Mesenchymal stem cell (in vitro differentiated cells and primary cell): ENCODE measurements around the gene SLC24A3.

Experiments
- DNase-seq: peaks from one replicate; pipeline ENCODE4 v3.0.0-alpha.2; 2013
- H2AFZ ChIP-seq: one replicate; pipeline ENCODE4 v1.6.1; 2013; ENCODE audit warnings: low read depth, mild to moderate bottlenecking, control low read depth, inconsistent platforms, low read length, moderate library complexity
- H2AK5ac ChIP-seq: 2 replicates; pipeline ENCODE4 v1.6.1; 2013; ENCODE audit warnings: low read length, moderate library complexity, mild to moderate bottlenecking, inconsistent platforms; ENCODE audit not compliant: severe bottlenecking
- H2BK120ac ChIP-seq: one replicate; pipeline ENCODE4 v1.6.1; 2013; ENCODE audit warnings: low read depth, mild to moderate bottlenecking, inconsistent platforms, low read length, moderate library complexity
- H2BK12ac ChIP-seq, 2 experiments: one replicate each; pipeline ENCODE4 v1.6.1; 2013; ENCODE audit warnings: inconsistent platforms in 2 of 2, low read length in 2 of 2, mild to moderate bottlenecking in 2 of 2, moderate library complexity in 2 of 2, control low read depth in 1 of 2
- H2BK15ac ChIP-seq: one replicate; pipeline ENCODE4 v1.6.1; 2013; ENCODE audit warnings: mild to moderate bottlenecking, low read depth, inconsistent platforms; ENCODE audit not compliant: poor library complexity, severe bottlenecking
- H2BK5ac ChIP-seq: 2 replicates; pipeline ENCODE4 v1.6.1; 2013; ENCODE audit warnings: low read depth, mild to moderate bottlenecking, low read length, control low read depth, inconsistent platforms; ENCODE audit not compliant: poor library complexity, severe bottlenecking
- H3K14ac ChIP-seq, 2 experiments: one replicate each; pipeline ENCODE4 v1.6.1; 2013; ENCODE audit warnings: inconsistent platforms in 2 of 2, low read length in 2 of 2, control low read depth in 1 of 2, mild to moderate bottlenecking in 1 of 2, moderate library complexity in 1 of 2
- H3K18ac ChIP-seq, 2 experiments: one replicate each; pipeline ENCODE4 v1.6.1; 2013; ENCODE audit warnings: inconsistent platforms in 2 of 2, low read length in 2 of 2, control low read depth in 1 of 2, low read depth in 1 of 2, mild to moderate bottlenecking in 1 of 2
- H3K23ac ChIP-seq, 2 experiments: one replicate each; pipeline ENCODE4 v1.6.1; 2013; ENCODE audit warnings: inconsistent platforms in 2 of 2, low read length in 2 of 2, mild to moderate bottlenecking in 2 of 2, moderate library complexity in 2 of 2, control low read depth in 1 of 2
- H3K27ac ChIP-seq: 2 replicates; pipeline ENCODE4 v1.5.1; 2013; ENCODE audit warnings: mild to moderate bottlenecking, moderate library complexity, low read length, control low read depth, inconsistent platforms; ENCODE audit not compliant: poor library complexity, severe bottlenecking
- H3K27me3 ChIP-seq, 2 experiments: 2 replicates each; pipeline versions ENCODE4 v1.6.1 to v1.7.0; 2013; ENCODE audit warnings: low read length in 2 of 2, mild to moderate bottlenecking in 2 of 2, moderate library complexity in 2 of 2, control low read depth in 1 of 2, inconsistent platforms in 1 of 2; ENCODE audit not compliant: control insufficient read depth in 1 of 2, insufficient read depth in 1 of 2
- H3K36me3 ChIP-seq, 2 experiments: 2 replicates each; pipeline versions ENCODE4 v1.6.1 to v1.7.0; 2013; ENCODE audit warnings: low read length in 2 of 2, control low read depth in 1 of 2, inconsistent platforms in 1 of 2, low read depth in 1 of 2, mild to moderate bottlenecking in 1 of 2; ENCODE audit not compliant: insufficient read depth in 2 of 2, control insufficient read depth in 1 of 2
- H3K4ac ChIP-seq, 2 experiments: one replicate each; pipeline ENCODE4 v1.6.1; 2013; ENCODE audit warnings: inconsistent platforms in 2 of 2, low read length in 2 of 2, mild to moderate bottlenecking in 2 of 2, moderate library complexity in 2 of 2, control low read depth in 1 of 2, low read depth in 1 of 2
- H3K4me1 ChIP-seq: 2 replicates; pipeline ENCODE4 v1.6.1; 2013; ENCODE audit warnings: low read depth, low read length, control low read depth; ENCODE audit not compliant: control insufficient read depth, insufficient read depth
- H3K4me2 ChIP-seq: 2 replicates; pipeline ENCODE4 v1.6.1; 2013; ENCODE audit warnings: low read length, mild to moderate bottlenecking, inconsistent platforms; ENCODE audit not compliant: poor library complexity, severe bottlenecking
- H3K4me3 ChIP-seq, 2 experiments: 2 replicates each; pipeline versions ENCODE4 v1.5.1 to v1.7.0; 2013; ENCODE audit warnings: low read length in 2 of 2, mild to moderate bottlenecking in 2 of 2, control low read depth in 1 of 2, low read depth in 1 of 2; ENCODE audit not compliant: insufficient read depth in 1 of 2
- H3K79me1 ChIP-seq: replicated peaks from 2 replicates; pipeline ENCODE4 v1.6.1; 2013; ENCODE audit warnings: mild to moderate bottlenecking, control low read depth, low read length, inconsistent platforms; ENCODE audit not compliant: poor library complexity, severe bottlenecking
- H3K9ac ChIP-seq: 2 replicates; pipeline ENCODE4 v1.7.0; 2013; ENCODE audit warnings: mild to moderate bottlenecking, low read length, moderate library complexity
- H3K9me3 ChIP-seq: 2 replicates; pipeline ENCODE4 v1.7.0; 2013; ENCODE audit warnings: mild to moderate bottlenecking, low read length; ENCODE audit not compliant: control insufficient read depth
- H4K8ac ChIP-seq: one replicate; pipeline ENCODE4 v1.6.1; 2013; ENCODE audit warnings: inconsistent platforms, mild to moderate bottlenecking, low read length, moderate library complexity
- H4K91ac ChIP-seq: one replicate; pipeline ENCODE4 v1.6.1; 2013; ENCODE audit warnings: mild to moderate bottlenecking, low read length, inconsistent platforms
- WGBS: methylation state at CpG from one replicate; pipeline ENCODE4 v1.1.7; 2013; ENCODE audit warnings: mixed read lengths; 5-methylcytosine and 5-hydroxymethylcytosine counted together

SLC24A3 gene

GRCh38 chr20:19659448-19659847 lies 447.0 kb downstream of the SLC24A3 start:
- WGBS: 69% methylated on average over 4 of the region's 7 CpGs
- Histone ChIP-seq H2AK5ac (no peak overlapping the region), H2AFZ (no peak overlapping the region), H3K9ac (no peak overlapping the region), H3K4me3 (no peak overlapping the region), H3K27me3 (peaks cover 46 to 63% of the 10 kb centered on the region in 2 experiments), H2BK5ac (no peak overlapping the region), H4K8ac (no peak overlapping the region), H3K14ac (no peak overlapping the region), H3K79me1 (no peaks in the 10 kb centered on the region), H3K4me2 (no peak overlapping the region), H3K27ac (no peak overlapping the region), H3K4me1 (peaks cover 4% of the 10 kb centered on the region), H3K23ac (no peak overlapping the region), H4K91ac (no peak overlapping the region), H3K18ac (no peak overlapping the region), H2BK120ac (no peak overlapping the region), H3K9me3 (no peaks in the 10 kb centered on the region), H3K36me3 (no peaks in the 10 kb centered on the region), H2BK15ac (no peak overlapping the region), H2BK12ac (no peak overlapping the region), H3K4ac (no peak overlapping the region)
- DNase-seq: no peak

- Histone ChIP-seq H3K9ac (no peak overlapping the region), H3K79me1 (no peaks in the 10 kb centered on the region), H2BK5ac (no peak overlapping the region), H3K27me3 (peaks cover 59 to 69% of the 10 kb centered on the region in 2 experiments), H2AFZ (no peak overlapping the region), H3K4me1 (peaks cover 4% of the 10 kb centered on the region), H3K9me3 (no peaks in the 10 kb centered on the region), H3K36me3 (no peaks in the 10 kb centered on the region), H4K91ac (no peak overlapping the region), H3K23ac (no peak overlapping the region), H3K18ac (no peak overlapping the region), H2AK5ac (no peak overlapping the region), H3K4ac (no peak overlapping the region), H3K27ac (no peak overlapping the region), H2BK12ac (no peak overlapping the region), H3K4me3 (no peak overlapping the region), H2BK120ac (no peak overlapping the region), H3K4me2 (no peak overlapping the region), H2BK15ac (no peak overlapping the region), H4K8ac (no peak overlapping the region), H3K14ac (no peak overlapping the region)
- DNase-seq: no peak
- 58% methylated on average over 9 of the region's 9 CpGs for WGBS
These were observed 448.5 kb downstream of the SLC24A3 start for GRCh38 chr20:19660808-19661378.

- H4K8ac ChIP-seq: no peak overlapping the region
- H3K23ac ChIP-seq: no peak overlapping the region
- H2BK12ac ChIP-seq: no peak overlapping the region
- no peak overlapping the region for H3K4me2 ChIP-seq
- no peak overlapping the region for H2AK5ac ChIP-seq
- H3K4ac ChIP-seq: no peak overlapping the region
- peak overlapping the region in 1 of 2 experiments; percentile 21 for H3K4me3 ChIP-seq
- H2AFZ ChIP-seq: no peak overlapping the region
- DNase-seq: peak; percentile 64
- no peaks in the 10 kb centered on the region for H3K79me1 ChIP-seq
- no peaks in the 10 kb centered on the region for H3K9me3 ChIP-seq
- peaks cover 59 to 61% of the 10 kb centered on the region in 2 experiments for H3K27me3 ChIP-seq
- 71% methylated on average over 16 of the region's 19 CpGs for WGBS
- H3K14ac ChIP-seq: no peak overlapping the region
- no peak overlapping the region for H2BK15ac ChIP-seq
- H3K18ac ChIP-seq: no peak overlapping the region
- no peak overlapping the region for H3K9ac ChIP-seq
- H4K91ac ChIP-seq: no peak overlapping the region
- H2BK5ac ChIP-seq: no peak overlapping the region
- peaks cover 4% of the 10 kb centered on the region for H3K4me1 ChIP-seq
- H2BK120ac ChIP-seq: no peak overlapping the region
- H3K27ac ChIP-seq: no peak overlapping the region
- H3K36me3 ChIP-seq: no peaks in the 10 kb centered on the region
These were observed 449.5 kb downstream of the SLC24A3 start for GRCh38 chr20:19661717-19662636.

- Histone ChIP-seq H3K36me3 (no peaks in the 10 kb centered on the region), H2AK5ac (no peak overlapping the region), H3K4me2 (no peak overlapping the region), H3K4ac (no peak overlapping the region), H3K4me3 (no peak overlapping the region), H2AFZ (no peak overlapping the region), H3K79me1 (no peaks in the 10 kb centered on the region), H2BK5ac (no peak overlapping the region), H4K91ac (no peak overlapping the region), H3K23ac (no peak overlapping the region), H2BK12ac (no peak overlapping the region), H3K27ac (no peak overlapping the region), H2BK120ac (no peak overlapping the region), H3K4me1 (peaks cover 4% of the 10 kb centered on the region), H4K8ac (no peak overlapping the region), H3K18ac (no peak overlapping the region), H3K14ac (no peak overlapping the region), H2BK15ac (no peak overlapping the region), H3K27me3 (peaks cover 55 to 62% of the 10 kb centered on the region in 2 experiments), H3K9me3 (no peaks in the 10 kb centered on the region), H3K9ac (no peak overlapping the region)
- no peak for DNase-seq
- 65% methylated on average over 7 of the region's 9 CpGs for WGBS
These were observed 450.2 kb downstream of the SLC24A3 start for GRCh38 chr20:19662637-19662995.
